GM12865 (cell line): ENCODE results near the gene SLC35A5.

ENCODE experiments used
- DNase-seq: peaks from one replicate; pipeline ENCODE4 v3.0.0; 2010; ENCODE audit warnings: low read depth
- H3K4me3 ChIP-seq: 2 replicates; pipeline ENCODE4 v1.5.1; 2011; ENCODE audit warnings: mild to moderate bottlenecking, low read depth, low read length, control low read depth
- TF ChIP-seq, protein P1 (sequence below): IDR thresholded peaks from 2 replicates; pipeline ENCODE4 v1.5.1; 2011; ENCODE audit warnings: low read length, control low read depth, low read depth, inconsistent platforms; ENCODE audit not compliant: insufficient read depth; ENCODE audit errors: missing control alignments

SLC35A5 gene

DNA sequence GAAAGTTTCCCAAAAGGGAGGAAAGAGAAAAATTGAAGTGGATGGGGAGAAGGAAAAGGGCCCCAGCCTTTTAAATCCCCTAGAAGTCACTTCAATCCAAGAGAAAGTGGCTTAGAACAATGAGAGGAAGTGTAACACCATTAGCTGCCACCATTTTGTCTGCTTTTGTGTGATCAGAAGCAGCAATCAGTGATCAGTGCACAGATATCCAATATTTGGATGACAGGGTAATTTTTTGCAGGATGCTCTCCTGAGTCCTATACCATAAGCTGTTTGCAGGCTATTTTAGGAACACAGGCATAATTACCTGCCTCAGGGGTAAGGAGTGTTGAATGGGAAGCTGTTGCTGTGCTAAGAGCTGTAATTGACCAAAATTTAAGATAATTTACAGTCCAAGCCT lies 31.4 kb downstream of the SLC35A5 start:
- TF ChIP-seq, protein P1, sequence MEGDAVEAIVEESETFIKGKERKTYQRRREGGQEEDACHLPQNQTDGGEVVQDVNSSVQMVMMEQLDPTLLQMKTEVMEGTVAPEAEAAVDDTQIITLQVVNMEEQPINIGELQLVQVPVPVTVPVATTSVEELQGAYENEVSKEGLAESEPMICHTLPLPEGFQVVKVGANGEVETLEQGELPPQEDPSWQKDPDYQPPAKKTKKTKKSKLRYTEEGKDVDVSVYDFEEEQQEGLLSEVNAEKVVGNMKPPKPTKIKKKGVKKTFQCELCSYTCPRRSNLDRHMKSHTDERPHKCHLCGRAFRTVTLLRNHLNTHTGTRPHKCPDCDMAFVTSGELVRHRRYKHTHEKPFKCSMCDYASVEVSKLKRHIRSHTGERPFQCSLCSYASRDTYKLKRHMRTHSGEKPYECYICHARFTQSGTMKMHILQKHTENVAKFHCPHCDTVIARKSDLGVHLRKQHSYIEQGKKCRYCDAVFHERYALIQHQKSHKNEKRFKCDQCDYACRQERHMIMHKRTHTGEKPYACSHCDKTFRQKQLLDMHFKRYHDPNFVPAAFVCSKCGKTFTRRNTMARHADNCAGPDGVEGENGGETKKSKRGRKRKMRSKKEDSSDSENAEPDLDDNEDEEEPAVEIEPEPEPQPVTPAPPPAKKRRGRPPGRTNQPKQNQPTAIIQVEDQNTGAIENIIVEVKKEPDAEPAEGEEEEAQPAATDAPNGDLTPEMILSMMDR = no peak
- DNase-seq = no peak
- H3K4me3 ChIP-seq = no peak overlapping the region

DNA sequence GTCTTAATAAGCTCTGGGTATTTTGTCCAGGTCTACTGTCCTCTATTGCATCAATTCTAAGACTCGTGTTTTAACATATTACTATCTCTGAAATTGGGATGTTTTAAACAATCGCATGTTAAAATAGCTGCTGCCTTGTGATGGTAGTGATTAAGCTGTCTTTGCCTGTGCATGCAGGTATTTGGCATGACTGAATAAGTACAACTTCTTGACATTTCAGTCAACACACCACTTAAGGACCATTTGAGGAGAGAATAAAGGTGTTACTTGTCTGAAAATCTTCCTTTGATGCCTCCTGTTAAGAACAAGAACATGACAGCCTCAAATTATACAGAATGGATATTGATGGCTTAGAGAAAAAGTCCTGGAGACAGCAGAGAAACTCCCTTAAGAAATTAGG lies 33.0 kb downstream of the SLC35A5 start:
- no peak overlapping the region for H3K4me3 ChIP-seq
- TF ChIP-seq, protein P1 = no peak
- no peak for DNase-seq

DNA sequence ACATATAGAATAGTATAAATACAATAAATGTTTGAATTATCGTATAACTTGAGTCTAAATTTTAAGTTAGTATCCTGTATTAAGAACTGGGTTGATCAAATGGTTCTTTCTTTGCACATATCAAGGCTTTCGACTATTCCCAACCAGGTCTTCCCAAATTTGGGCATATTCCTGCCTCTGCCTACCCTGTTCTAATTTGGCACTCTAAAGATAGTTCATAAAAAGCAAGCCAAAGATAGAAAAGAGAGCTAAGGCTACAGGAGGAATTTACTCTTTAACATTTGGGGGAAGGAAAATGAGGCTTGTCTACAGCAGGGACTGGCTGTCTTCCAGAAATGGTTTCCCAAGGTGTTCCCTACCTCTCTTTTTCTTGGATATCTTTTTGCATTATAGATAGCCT lies 36.1 kb downstream of the SLC35A5 start:
- no peak overlapping the region for H3K4me3 ChIP-seq
- TF ChIP-seq, protein P1 = no peak
- DNase-seq = no peak

DNA sequence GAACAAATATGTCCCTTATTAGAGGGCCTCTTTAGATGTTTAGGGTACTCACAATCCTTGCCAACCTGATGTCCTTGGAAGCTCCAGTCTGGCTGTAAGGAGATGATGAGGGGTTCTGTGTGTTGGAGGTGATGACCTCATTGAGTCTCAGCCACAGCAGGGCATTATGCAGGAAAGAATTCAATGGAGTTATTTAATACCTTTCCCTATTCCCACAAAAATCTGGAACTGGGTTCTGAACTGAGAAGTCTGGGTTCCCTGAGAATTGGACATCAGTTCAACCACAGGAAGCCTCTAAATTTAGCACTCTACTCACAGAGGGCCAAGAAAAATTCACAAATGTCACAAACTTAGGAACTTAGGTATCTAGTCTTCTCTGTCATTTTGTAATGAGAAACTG lies 36.9 kb downstream of the SLC35A5 start:
- H3K4me3 ChIP-seq = no peak overlapping the region
- DNase-seq = no peak

DNA sequence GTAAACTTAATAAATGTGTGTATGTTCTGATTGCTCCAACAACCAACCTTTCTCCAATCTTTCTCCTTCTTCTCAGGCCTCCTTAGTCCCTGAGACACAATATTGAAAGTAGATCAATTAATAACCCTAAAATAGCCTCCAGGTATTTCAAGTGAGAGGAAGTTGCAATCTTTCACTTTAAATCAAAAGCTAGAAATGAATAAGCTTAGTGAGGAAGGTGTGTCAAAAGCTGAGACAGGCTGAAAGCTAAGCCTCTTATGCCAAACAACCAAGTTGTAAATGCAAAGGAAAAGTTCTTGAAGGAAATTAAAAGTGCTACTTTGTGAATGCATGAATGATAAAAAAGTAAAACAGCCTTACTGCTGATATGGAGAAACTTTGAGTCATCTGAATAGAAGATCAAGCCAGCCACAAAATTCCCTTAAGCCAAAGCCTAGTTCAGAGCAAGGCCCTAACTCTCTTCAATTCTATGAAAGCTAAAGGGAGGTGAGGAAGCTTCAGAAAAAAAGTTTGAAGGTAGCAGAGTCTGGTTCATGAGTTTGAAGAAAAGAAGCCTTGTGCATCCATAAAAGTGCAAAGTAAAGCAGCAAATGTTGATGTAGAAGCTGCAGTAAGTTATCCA lies 40.5 kb downstream of the SLC35A5 start:
- H3K4me3 ChIP-seq = no peak overlapping the region
- peak; percentile 48 for DNase-seq

More for the DNA sequence above, 36.9 kb downstream of the SLC35A5 start:
- TF ChIP-seq, protein P1 = no peak

DNA sequence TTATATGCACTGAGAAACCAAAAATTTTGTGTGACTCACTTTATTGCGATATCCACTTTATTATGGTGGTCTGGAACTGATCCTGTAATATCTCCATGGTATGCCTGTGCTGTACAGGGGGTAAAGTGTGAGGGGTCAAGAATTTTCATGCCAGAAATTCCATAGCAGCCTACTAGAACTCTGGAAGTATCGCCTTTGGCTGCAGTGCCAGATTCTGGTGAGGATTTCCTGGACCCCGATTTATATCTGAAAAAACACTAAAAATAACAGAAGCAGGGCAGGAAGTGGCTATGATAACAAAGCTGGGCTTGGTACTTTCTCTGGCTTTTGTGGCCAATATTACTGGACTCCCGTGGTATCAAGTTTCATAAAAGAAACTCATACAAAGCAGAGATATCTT lies 42.7 kb downstream of the SLC35A5 start:
- TF ChIP-seq, protein P1 = no peak
- no peak for DNase-seq
- H3K4me3 ChIP-seq = no peak overlapping the region

More for the DNA sequence above, 40.5 kb downstream of the SLC35A5 start:
- TF ChIP-seq, protein P1 = no peak

DNA sequence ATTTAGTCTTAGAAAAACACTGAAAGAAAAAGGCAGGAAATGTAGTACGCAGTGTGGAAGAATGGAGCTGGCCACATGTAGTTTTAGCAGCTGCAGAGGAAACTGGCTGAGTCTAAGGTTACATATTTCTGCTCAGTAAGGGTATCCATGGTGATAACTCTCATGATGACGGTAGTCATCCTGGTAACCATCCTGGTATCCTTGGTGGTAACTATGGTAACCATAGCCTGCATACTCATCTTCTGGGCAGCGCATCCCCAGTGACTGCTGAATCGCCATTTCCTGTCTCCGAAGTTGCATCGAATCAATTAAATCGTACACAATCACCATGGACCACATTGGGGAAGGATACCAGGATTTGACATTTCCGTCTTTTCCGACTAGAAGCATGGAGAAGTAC lies 43.4 kb downstream of the SLC35A5 start:
- H3K4me3 ChIP-seq = no peak overlapping the region
- DNase-seq = no peak
- TF ChIP-seq, protein P1 = no peak
